HCT116 (cell line): ENCODE results near the gene CYTH2. TPM values are rescaled to one million over a fixed set of nuclear protein-coding genes. Genes with fewer than 3 reads are reported as not detected.

Source experiments
- ATAC-seq: fragments of 200-7000 bp; cut with Tn5 transposase; 2 replicates; pipeline ENCODE4 v1.9.1; 2020; ENCODE audit warnings: mild to moderate bottlenecking, moderate library complexity
- BruUV-seq: library from RNA; stranded (reverse); fragments of 400-500 nt; replicated peaks from 2 replicates; lab custom pipeline; 2021; lab: Mats Ljungman, UMichigan
- CTCF ChIA-PET: fragments of 300-600 bp; sonication (Branson Sonifier 250); formaldehyde crosslinking; loops from one replicate; lab custom pipeline; 2021; ENCODE audit warnings: antibody characterized with exemption; lab: Charles Lee
- POLR2A ChIA-PET: fragments of 300-600, 350-600 bp; sonication (Branson Sonifier 250); formaldehyde crosslinking; loops from one replicate; lab custom pipeline; 2021; ENCODE audit warnings: antibody characterized with exemption; lab: Charles Lee
- RAD21 ChIA-PET, 2 experiments: fragments of 300-600 bp; sonication (Branson Sonifier 250); formaldehyde crosslinking; loops; one replicate each; lab custom pipeline; 2023; ENCODE audit warnings: low total read pairs in 2 of 2; ENCODE audit not compliant: uncharacterized antibody in 2 of 2, unreplicated experiment in 2 of 2, low non-redundant PET in 1 of 2; lab: Charles Lee
- DNase-seq: peaks from one replicate; pipeline ENCODE4 v3.0.0-alpha.2; 2010; ENCODE audit warnings: low read depth, low spot score
- H2AFZ ChIP-seq: fragments of 200-600 bp; shearing (Covaris generic), sonication (generic); 2 replicates; pipeline ENCODE4 v1.6.1; 2017; ENCODE audit warnings: low read depth, mixed run types, mixed read lengths, antibody characterized with exemption, low read length; ENCODE audit not compliant: poor library complexity, severe bottlenecking
- H3K27ac ChIP-seq: 2 replicates; pipeline ENCODE4 v1.5.1; 2012; ENCODE audit warnings: low read depth, low read length
- H3K27me3 ChIP-seq: fragments of 200-600 bp; sonication (generic); 2 replicates; pipeline ENCODE4 v1.6.1; 2016; ENCODE audit warnings: mixed run types, low read length, mixed read lengths; ENCODE audit not compliant: insufficient read depth
- H3K36me3 ChIP-seq, 2 experiments: fragments of 200-500 bp in 1 of 2; fragments of 200-600 bp in 1 of 2; sonication (Bioruptor generic) in 1 of 2; sonication (generic) in 1 of 2; 2 replicates each; pipeline versions ENCODE4 v1.5.1 to v1.6.1; 2014 to 2016; ENCODE audit warnings: low read length in 2 of 2, inconsistent platforms in 1 of 2, mixed read lengths in 1 of 2, mixed run types in 1 of 2; ENCODE audit not compliant: insufficient read depth in 2 of 2, control insufficient read depth in 1 of 2
- H3K4me1 ChIP-seq, 2 experiments: fragments of 200-600 bp in 1 of 2; sonication (generic) in 1 of 2; 2 replicates each; pipeline versions ENCODE4 v1.5.1 to v1.6.1; 2012 to 2017; ENCODE audit warnings: low read length in 2 of 2, inconsistent platforms in 1 of 2, mild to moderate bottlenecking in 1 of 2, mixed read lengths in 1 of 2, mixed run types in 1 of 2, moderate library complexity in 1 of 2; ENCODE audit not compliant: insufficient read depth in 2 of 2, control insufficient read depth in 1 of 2
- H3K4me2 ChIP-seq: fragments of 200-600 bp; sonication (generic); 2 replicates; pipeline ENCODE4 v1.6.1; 2017; ENCODE audit warnings: mixed run types, low read length, mixed read lengths
- H3K4me3 ChIP-seq, 2 experiments: fragments of 200-600 bp in 1 of 2; sonication (generic) in 1 of 2; replicated peaks in 1 of 2; 2 replicates each; pipeline ENCODE4 v1.5.1; 2011 to 2016; ENCODE audit warnings: low read length in 2 of 2, control low read depth in 1 of 2, low read depth in 1 of 2, mild to moderate bottlenecking in 1 of 2, mixed read lengths in 1 of 2, mixed run types in 1 of 2
- H3K79me2 ChIP-seq: fragments of 200-600 bp; sonication (generic); 2 replicates; pipeline ENCODE4 v1.6.1; 2017; ENCODE audit warnings: mild to moderate bottlenecking, mixed run types, low read length, moderate library complexity, mixed read lengths; ENCODE audit not compliant: insufficient read depth
- H3K9ac ChIP-seq: fragments of 200-600 bp; sonication (generic); 2 replicates; pipeline ENCODE4 v1.6.1; 2016; ENCODE audit warnings: low read length, mixed read lengths
- H3K9me2 ChIP-seq: fragments of 200-600 bp; sonication (generic), shearing (Covaris generic); 2 replicates; pipeline ENCODE4 v1.6.1; 2017; ENCODE audit warnings: mixed run types, mild to moderate bottlenecking, moderate library complexity; ENCODE audit not compliant: insufficient read depth
- H3K9me3 ChIP-seq, 2 experiments: fragments of 200-500 bp in 1 of 2; fragments of 200-600 bp in 1 of 2; sonication (Bioruptor generic) in 1 of 2; sonication (generic) in 1 of 2; 2 replicates each; pipeline ENCODE4 v1.6.1; 2014 to 2017; ENCODE audit warnings: low read length in 2 of 2, mixed read lengths in 2 of 2, inconsistent platforms in 1 of 2, low read depth in 1 of 2, mild to moderate bottlenecking in 1 of 2, mixed run types in 1 of 2, moderate library complexity in 1 of 2; ENCODE audit not compliant: control insufficient read depth in 1 of 2, insufficient read depth in 1 of 2
- H4K20me1 ChIP-seq: fragments of 200-600 bp; sonication (generic), shearing (Covaris generic); 2 replicates; pipeline ENCODE4 v1.6.1; 2017; ENCODE audit warnings: mixed run types, mild to moderate bottlenecking, moderate library complexity; ENCODE audit not compliant: insufficient read depth
- CBX3 ChIP-seq: IDR thresholded peaks from 2 replicates; pipeline ENCODE4 v1.6.1; 2012; ENCODE audit warnings: low read depth
- RAD21 ChIP-seq: IDR thresholded peaks from 2 replicates; pipeline ENCODE4 v1.6.1; 2012; ENCODE audit warnings: low read depth, mild to moderate bottlenecking
- YY1 ChIP-seq: IDR thresholded peaks from 2 replicates; pipeline ENCODE4 v1.6.1; 2011; ENCODE audit warnings: low read length, low read depth, moderate library complexity, mild to moderate bottlenecking; ENCODE audit not compliant: insufficient replicate concordance; ENCODE audit errors: extremely low read depth
- ZNF274 ChIP-seq: fragments of 200-500 bp; sonication (Bioruptor generic); IDR thresholded peaks from 2 replicates; pipeline ENCODE4 v1.6.1; 2014; ENCODE audit warnings: mild to moderate bottlenecking, low read depth, low read length, inconsistent platforms
- intact Hi-C: fragments of 100-400 bp; cut with micrococcal nuclease; formaldehyde crosslinking; loops from 2 replicates; pipeline ENCODE4 v1.10.0; 2022
- total RNA-seq: library from RNA; stranded (reverse); gene quantifications from one replicate; pipeline ENCODE4 v1.2.1, GENCODE V29; 2021; ENCODE audit not compliant: unreplicated experiment
- TF ChIP-seq, protein P1 (sequence below): IDR thresholded peaks from 2 replicates; pipeline ENCODE4 v1.6.1; 2011; ENCODE audit warnings: mild to moderate bottlenecking, low read length, moderate library complexity; ENCODE audit not compliant: insufficient replicate concordance; ENCODE audit errors: extremely low read depth
- TF ChIP-seq, protein P2 (sequence below): IDR thresholded peaks from 2 replicates; pipeline ENCODE4 v1.6.1; 2012; ENCODE audit warnings: low read depth
- TF ChIP-seq, protein P3 (sequence below), 3 experiments: fragments of 200-600 bp in 1 of 3; sonication (generic) in 1 of 3; IDR thresholded peaks in 2 of 3; conservative IDR thresholded peaks in 1 of 3; 2 replicates each; pipeline ENCODE4 v1.5.1; 2012 to 2017; ENCODE audit warnings: low read depth in 2 of 3, low read length in 2 of 3, antibody characterized with exemption in 1 of 3, borderline replicate concordance in 1 of 3, control low read depth in 1 of 3, mild to moderate bottlenecking in 1 of 3, mixed read lengths in 1 of 3, mixed run types in 1 of 3, moderate library complexity in 1 of 3; ENCODE audit not compliant: insufficient read depth in 1 of 3

The CYTH2 gene
- total RNA-seq, 1 experiment from 2014 or later, result 75.3 TPM

DNA sequence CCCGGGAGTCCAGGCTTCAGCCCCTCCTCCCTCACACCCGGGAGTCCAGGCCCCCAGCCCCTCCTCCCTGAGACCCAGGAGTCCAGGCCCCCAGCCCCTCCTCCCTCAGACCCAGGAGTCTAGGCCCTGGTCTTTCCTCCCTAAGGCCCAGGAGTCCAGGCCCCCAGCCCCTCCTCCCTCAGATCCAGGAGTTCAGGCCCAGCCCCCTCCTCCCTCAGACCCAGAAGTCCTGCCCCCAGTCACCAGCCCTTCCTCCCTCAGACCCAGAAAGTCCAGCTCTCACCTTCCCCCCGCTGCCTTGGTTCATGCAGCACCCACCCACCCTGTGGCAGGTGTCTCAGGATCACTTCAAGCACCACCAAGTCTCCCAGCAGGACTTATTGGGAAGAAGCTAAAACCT, 14.1 kb downstream of the CYTH2 start:
- ChIA-PET RAD21 (no interaction called here), POLR2A (no interaction called here), CTCF (no interaction called here)
- Histone ChIP-seq H3K4me2 (no peak overlapping the region), H3K4me3 (no peak overlapping the region), H3K27ac (no peak overlapping the region), H4K20me1 (no peaks in the 10 kb centered on the region), H2AFZ (no peak overlapping the region), H3K9me2 (no peaks in the 10 kb centered on the region), H3K9me3 (no peaks in the 10 kb centered on the region), H3K79me2 (peaks cover 6% of the 10 kb centered on the region; the same call in 1 of the 2 replicates), H3K9ac (no peak overlapping the region), H3K4me1 (peaks cover 22 to 53% of the 10 kb centered on the region in 2 experiments), H3K36me3 (peaks cover 2 to 14% of the 10 kb centered on the region in 2 experiments; a peak in 1 of 4 replicates), H3K27me3 (no peaks in the 10 kb centered on the region)
- no TSS peak for BruUV-seq
- DNase-seq (no peak), ATAC-seq (no peak)
- intact Hi-C loops, result no loop called here
- TF ChIP-seq, protein P1, sequence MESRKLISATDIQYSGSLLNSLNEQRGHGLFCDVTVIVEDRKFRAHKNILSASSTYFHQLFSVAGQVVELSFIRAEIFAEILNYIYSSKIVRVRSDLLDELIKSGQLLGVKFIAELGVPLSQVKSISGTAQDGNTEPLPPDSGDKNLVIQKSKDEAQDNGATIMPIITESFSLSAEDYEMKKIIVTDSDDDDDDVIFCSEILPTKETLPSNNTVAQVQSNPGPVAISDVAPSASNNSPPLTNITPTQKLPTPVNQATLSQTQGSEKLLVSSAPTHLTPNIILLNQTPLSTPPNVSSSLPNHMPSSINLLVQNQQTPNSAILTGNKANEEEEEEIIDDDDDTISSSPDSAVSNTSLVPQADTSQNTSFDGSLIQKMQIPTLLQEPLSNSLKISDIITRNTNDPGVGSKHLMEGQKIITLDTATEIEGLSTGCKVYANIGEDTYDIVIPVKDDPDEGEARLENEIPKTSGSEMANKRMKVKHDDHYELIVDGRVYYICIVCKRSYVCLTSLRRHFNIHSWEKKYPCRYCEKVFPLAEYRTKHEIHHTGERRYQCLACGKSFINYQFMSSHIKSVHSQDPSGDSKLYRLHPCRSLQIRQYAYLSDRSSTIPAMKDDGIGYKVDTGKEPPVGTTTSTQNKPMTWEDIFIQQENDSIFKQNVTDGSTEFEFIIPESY, result no peak
- TF ChIP-seq, protein P2, sequence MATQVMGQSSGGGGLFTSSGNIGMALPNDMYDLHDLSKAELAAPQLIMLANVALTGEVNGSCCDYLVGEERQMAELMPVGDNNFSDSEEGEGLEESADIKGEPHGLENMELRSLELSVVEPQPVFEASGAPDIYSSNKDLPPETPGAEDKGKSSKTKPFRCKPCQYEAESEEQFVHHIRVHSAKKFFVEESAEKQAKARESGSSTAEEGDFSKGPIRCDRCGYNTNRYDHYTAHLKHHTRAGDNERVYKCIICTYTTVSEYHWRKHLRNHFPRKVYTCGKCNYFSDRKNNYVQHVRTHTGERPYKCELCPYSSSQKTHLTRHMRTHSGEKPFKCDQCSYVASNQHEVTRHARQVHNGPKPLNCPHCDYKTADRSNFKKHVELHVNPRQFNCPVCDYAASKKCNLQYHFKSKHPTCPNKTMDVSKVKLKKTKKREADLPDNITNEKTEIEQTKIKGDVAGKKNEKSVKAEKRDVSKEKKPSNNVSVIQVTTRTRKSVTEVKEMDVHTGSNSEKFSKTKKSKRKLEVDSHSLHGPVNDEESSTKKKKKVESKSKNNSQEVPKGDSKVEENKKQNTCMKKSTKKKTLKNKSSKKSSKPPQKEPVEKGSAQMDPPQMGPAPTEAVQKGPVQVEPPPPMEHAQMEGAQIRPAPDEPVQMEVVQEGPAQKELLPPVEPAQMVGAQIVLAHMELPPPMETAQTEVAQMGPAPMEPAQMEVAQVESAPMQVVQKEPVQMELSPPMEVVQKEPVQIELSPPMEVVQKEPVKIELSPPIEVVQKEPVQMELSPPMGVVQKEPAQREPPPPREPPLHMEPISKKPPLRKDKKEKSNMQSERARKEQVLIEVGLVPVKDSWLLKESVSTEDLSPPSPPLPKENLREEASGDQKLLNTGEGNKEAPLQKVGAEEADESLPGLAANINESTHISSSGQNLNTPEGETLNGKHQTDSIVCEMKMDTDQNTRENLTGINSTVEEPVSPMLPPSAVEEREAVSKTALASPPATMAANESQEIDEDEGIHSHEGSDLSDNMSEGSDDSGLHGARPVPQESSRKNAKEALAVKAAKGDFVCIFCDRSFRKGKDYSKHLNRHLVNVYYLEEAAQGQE, result no peak
- no peak for TF ChIP-seq ZNF274
- no peak for TF ChIP-seq YY1
- TF ChIP-seq, protein P3, sequence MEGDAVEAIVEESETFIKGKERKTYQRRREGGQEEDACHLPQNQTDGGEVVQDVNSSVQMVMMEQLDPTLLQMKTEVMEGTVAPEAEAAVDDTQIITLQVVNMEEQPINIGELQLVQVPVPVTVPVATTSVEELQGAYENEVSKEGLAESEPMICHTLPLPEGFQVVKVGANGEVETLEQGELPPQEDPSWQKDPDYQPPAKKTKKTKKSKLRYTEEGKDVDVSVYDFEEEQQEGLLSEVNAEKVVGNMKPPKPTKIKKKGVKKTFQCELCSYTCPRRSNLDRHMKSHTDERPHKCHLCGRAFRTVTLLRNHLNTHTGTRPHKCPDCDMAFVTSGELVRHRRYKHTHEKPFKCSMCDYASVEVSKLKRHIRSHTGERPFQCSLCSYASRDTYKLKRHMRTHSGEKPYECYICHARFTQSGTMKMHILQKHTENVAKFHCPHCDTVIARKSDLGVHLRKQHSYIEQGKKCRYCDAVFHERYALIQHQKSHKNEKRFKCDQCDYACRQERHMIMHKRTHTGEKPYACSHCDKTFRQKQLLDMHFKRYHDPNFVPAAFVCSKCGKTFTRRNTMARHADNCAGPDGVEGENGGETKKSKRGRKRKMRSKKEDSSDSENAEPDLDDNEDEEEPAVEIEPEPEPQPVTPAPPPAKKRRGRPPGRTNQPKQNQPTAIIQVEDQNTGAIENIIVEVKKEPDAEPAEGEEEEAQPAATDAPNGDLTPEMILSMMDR (IDR thresholded peaks at IDR 0.05 in 2 of 3, conservative IDR thresholded peaks at IDR 0.05 in 1 of 3; ENCODE audit: borderline replicate concordance in 1 of 3, insufficient read depth in 1 of 3, low read depth in 2 of 3, low read length in 2 of 3), result no peak
- TF ChIP-seq CBX3, result no peak
- no peak for TF ChIP-seq RAD21
